ENCODE data around the gene TOX2.

TOX2 gene

DNA sequence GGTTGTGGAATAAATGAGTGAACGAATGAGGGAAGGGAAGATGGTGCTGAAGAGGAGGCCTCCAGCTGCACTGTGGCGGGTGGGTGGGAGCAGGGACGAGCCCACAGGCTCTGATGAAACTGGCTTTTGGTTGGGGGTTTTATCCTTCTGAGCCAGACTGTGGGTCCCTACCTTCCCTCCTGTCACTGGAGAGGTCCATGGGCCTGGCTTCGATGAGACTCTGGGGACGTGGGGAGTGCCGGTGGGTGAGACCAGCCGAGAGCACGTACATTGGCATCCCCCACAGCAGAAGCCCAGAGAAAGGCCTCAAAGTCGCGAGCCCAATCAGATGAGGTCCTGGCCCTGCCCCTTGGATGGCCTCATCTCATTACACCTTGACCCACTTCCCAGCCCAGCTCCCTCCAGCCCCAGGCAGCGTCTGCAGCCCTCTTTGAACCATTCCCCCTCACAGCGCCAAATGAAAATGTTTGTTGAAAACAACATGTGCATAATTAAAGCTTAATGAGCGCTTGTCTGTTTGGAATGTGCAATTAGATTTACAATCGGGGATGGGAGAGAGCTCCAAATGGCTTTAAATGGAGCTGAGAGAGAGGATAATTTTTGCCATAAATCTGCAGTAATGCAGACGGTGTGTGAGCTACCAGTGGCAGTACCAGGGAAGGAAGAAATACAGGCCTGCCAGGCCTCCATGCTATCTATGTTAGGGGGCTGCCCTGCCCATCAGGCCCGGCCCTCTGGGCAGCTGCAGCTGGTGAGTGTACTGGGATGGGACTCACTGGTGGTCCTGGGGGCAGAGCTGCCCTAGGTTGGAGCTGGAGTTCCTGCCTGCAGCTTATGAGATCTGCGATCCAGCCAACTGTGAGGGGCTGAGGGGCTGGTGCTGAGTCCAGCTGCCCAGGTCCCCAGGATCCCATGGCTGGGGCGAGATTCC is 47.2 kb downstream of the TOX2 start:
- TF ChIP-seq, protein P1, sequence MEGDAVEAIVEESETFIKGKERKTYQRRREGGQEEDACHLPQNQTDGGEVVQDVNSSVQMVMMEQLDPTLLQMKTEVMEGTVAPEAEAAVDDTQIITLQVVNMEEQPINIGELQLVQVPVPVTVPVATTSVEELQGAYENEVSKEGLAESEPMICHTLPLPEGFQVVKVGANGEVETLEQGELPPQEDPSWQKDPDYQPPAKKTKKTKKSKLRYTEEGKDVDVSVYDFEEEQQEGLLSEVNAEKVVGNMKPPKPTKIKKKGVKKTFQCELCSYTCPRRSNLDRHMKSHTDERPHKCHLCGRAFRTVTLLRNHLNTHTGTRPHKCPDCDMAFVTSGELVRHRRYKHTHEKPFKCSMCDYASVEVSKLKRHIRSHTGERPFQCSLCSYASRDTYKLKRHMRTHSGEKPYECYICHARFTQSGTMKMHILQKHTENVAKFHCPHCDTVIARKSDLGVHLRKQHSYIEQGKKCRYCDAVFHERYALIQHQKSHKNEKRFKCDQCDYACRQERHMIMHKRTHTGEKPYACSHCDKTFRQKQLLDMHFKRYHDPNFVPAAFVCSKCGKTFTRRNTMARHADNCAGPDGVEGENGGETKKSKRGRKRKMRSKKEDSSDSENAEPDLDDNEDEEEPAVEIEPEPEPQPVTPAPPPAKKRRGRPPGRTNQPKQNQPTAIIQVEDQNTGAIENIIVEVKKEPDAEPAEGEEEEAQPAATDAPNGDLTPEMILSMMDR (IDR thresholded peaks at IDR 0.05), result no peak

DNA sequence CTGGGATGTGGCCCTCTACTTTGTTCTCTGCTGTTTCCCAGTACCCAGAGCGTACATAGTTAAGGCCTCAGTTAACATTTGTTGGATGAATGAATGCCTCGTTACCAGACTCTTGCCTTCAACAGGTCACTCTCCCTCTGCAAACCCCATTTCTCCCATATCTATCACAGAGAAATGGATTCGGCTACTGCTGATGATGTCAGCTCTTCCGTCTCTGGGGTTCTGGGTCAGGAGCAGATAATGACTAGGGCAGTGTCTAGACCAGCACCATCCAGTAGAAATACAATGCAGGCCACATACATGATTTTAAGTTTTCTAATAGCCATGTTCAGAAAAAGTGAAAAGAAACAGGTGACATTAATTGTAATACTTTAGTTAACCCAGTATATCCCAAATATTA is 47.9 kb downstream of the TOX2 start:
- TF ChIP-seq, protein P1 (IDR thresholded peaks at IDR 0.05), result no peak

DNA sequence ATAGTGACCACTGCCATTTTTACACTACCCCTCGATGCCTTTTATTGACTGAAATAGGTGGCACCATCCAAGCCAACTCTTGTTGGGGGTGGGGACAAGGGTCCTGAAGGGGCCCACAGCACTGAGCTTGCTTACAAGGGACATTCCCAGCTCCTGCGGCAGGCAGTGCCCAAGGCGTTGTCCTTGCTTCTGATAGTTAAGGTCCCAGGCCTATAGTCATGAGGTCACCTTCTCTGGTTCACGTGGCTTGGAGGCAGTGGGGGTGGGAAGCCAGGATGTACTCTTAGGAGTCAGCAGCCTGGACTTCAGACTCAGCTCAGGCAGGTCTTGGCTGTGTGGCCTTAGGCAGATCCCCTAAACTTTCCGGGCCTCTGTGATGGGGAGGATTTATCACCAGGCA is 48.6 kb downstream of the TOX2 start:
- TF ChIP-seq, protein P1 (IDR thresholded peaks at IDR 0.05), result no peak

DNA sequence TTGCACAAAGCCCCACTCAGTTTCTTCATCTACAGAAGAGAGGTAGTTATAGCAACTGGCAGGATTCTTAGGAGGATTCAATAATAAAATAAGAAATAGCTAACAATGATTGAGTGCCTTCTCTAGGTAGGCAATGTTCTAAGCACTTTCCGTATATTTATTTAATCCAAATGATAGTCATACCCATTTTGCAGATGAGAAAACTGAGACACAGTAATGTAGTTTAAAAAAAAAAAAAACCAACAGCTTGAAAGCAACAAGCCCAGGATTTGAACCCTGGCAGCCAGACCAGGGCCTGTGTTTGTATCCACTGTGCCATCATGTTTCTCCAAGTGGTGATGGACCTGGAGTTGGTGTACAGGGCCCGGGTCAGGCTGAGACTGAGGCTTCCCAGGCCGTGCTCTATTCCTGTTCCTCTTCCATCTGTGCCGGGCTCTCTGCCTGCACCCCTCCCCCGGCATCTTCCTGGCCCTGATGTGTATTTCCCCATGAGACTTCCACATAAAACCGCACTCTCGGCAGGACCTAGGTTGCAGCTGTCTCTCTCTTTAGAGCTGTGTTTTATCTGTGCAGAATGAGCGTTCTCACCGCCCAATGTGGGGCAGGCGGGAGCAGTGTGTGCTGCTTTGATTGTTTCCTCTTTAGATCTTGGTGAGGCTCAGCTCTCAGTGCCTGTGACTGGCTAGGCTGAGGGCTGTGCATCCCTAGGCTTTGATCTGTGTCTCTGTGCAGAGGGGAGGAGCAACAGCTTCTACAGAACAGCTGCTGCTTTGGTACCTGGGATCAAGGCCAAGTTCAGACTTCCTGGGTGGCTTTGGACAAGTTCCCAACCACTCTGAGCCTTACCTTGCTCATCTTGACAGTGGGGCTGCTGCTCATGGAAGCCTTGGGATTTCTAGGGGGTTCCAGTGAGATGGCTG is 49.5 kb downstream of the TOX2 start:
- TF ChIP-seq, protein P1 (IDR thresholded peaks at IDR 0.05), result no peak

DNA sequence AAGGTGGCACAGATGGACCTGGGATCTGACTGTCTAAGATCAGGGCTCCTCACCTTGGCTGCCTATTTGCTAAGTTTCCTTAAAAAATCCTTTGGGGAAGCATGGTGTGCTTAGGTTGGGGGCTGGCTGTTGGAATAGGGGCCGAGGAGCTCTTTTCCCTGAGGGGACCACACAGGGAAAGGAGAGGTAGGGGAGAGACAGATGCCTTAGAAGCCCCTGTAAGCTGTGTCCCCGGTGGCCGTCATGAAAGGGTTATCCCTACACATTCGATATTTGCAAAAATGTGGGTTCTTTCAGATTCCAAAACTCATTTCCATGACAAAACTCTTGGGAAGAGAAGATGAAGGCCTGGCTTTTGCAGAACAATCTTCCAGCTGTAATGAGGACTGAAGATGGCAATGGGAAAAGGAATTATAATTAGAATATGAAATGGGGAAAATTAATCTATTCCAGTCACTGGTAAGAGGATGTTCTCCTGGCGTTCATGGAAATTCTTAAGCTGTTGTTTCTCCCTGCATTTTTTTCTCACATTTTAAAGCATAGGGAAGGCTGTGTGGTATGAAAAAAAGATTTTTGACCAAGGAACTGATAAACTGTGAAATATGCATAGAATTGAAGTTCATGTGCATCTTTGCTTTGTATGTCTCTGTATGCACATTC is 53.8 kb downstream of the TOX2 start:
- TF ChIP-seq, protein P1 (IDR thresholded peaks at IDR 0.05), result no peak

DNA sequence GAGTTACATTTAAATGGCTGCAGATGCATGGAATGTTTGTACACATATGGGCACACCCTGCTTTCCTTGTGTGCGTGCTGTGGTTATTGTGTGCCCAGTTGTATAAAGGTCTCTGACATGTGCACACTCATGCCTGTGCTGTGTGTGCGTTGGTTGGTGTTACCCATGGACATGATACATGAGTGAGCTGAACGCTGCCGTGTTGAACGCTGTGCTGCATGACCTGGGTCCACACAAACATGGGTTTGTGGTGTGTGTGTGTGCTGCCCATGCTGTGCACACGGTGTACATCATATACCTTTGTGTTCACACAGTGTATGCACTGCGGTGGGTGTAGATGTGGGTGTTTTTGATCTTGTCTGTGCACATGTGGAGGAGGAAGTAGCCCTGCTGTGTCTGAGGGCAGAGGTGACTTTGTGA is 54.4 kb downstream of the TOX2 start:
- TF ChIP-seq, protein P1 (IDR thresholded peaks at IDR 0.05), result no peak

Measured in LNCAP (cell line).